KMS-11 (cell line): Measurements from ENCODE around the gene KIF26B.
"Not testable (repeated sequence)": the region's sequence is repeated elsewhere in the genome, so short reads cannot be mapped to it uniquely, and the experiment has no call there.

Source experiments
- H2AFZ ChIP-seq: fragments of 200-600 bp; sonication (generic); 2 replicates; pipeline ENCODE4 v1.6.1; 2016; ENCODE audit warnings: antibody characterized with exemption, mixed run types, low read depth
- H3K27ac ChIP-seq: fragments of 200-600 bp; sonication (generic); 2 replicates; pipeline ENCODE4 v1.6.1; 2016; ENCODE audit warnings: mild to moderate bottlenecking, mixed run types
- H3K27me3 ChIP-seq: fragments of 200-600 bp; sonication (generic); 2 replicates; pipeline ENCODE4 v1.6.1; 2017; ENCODE audit warnings: mild to moderate bottlenecking, low read depth, mixed run types, moderate library complexity; ENCODE audit not compliant: insufficient read depth
- H3K36me3 ChIP-seq: fragments of 200-600 bp; sonication (generic); 2 replicates; pipeline ENCODE4 v1.6.1; 2017; ENCODE audit warnings: mild to moderate bottlenecking, mixed run types; ENCODE audit not compliant: insufficient read depth
- H3K4me1 ChIP-seq: fragments of 200-600 bp; sonication (generic); 2 replicates; pipeline ENCODE4 v1.6.1; 2016; ENCODE audit warnings: mild to moderate bottlenecking, low read depth, mixed run types; ENCODE audit not compliant: poor library complexity, severe bottlenecking
- H3K4me2 ChIP-seq: fragments of 200-600 bp; sonication (generic); 2 replicates; pipeline ENCODE4 v1.7.0; 2016; ENCODE audit warnings: mild to moderate bottlenecking, mixed run types
- H3K4me3 ChIP-seq: fragments of 200-600 bp; sonication (generic); IDR thresholded peaks from 2 replicates; pipeline ENCODE4 v1.6.1; 2017; ENCODE audit warnings: low read depth, low read length, mixed read lengths; ENCODE audit not compliant: insufficient read depth
- H3K79me2 ChIP-seq: fragments of 200-600 bp; sonication (generic); 2 replicates; pipeline ENCODE4 v1.6.1; 2016; ENCODE audit warnings: low read depth, mixed run types; ENCODE audit not compliant: insufficient read depth
- H3K9ac ChIP-seq: fragments of 200-600 bp; sonication (generic); 2 replicates; pipeline ENCODE4 v1.6.1; 2016; ENCODE audit warnings: mild to moderate bottlenecking, mixed run types
- H4K20me1 ChIP-seq: fragments of 200-600 bp; sonication (generic); 2 replicates; pipeline ENCODE4 v1.6.1; 2016; ENCODE audit warnings: mild to moderate bottlenecking, mixed run types; ENCODE audit not compliant: insufficient read depth
- CTCF ChIP-seq: fragments of 200-600 bp; sonication (generic); conservative IDR thresholded peaks from 2 replicates; pipeline ENCODE4 v1.6.1; 2017; ENCODE audit warnings: low read depth, mild to moderate bottlenecking, antibody characterized with exemption, low read length, moderate library complexity, mixed read lengths

The KIF26B gene

DNA sequence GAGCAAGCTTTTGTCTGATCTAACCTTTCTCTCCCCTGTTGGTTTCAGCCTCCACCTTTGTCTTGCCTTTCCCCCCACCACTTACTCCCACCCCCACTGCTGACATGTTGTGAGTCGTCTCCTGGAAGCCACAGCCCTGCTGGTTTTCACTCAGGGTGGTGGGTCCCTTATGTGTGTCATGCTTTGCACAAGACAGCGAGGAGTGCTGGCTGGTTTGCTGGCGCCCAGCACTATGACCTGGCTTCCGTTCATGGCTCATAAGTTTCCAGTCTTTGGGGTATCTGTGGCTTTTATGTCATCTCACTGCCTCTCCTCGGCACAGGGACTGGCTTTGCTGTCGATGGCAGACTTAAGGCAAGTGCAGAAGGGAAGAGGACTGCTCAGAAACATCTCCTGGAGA lies 177.7 kb downstream of the KIF26B start:
- Histone ChIP-seq H3K79me2 (no peaks in the 10 kb centered on the region), H3K36me3 (no peaks in the 10 kb centered on the region), H3K27ac (no peak overlapping the region), H3K27me3 (no peaks in the 10 kb centered on the region), H3K4me2 (no peak overlapping the region), H2AFZ (no peak overlapping the region), H3K4me3 (no peak overlapping the region), H3K9ac (no peak overlapping the region), H3K4me1 (no peaks in the 10 kb centered on the region), H4K20me1 (no peaks in the 10 kb centered on the region)
- no peak for TF ChIP-seq CTCF

GRCh38 chr1:245334235-245334634 lies 179.4 kb downstream of the KIF26B start:
- no peaks in the 10 kb centered on the region for H3K4me1 ChIP-seq
- H3K27me3 ChIP-seq, result no peaks in the 10 kb centered on the region
- no peak overlapping the region for H2AFZ ChIP-seq
- H3K27ac ChIP-seq, result no peak overlapping the region
- H3K79me2 ChIP-seq, result no peaks in the 10 kb centered on the region
- no peaks in the 10 kb centered on the region for H3K36me3 ChIP-seq
- H3K4me2 ChIP-seq, result no peak overlapping the region
- no peak for TF ChIP-seq CTCF
- H3K4me3 ChIP-seq, result no peak overlapping the region
- H3K9ac ChIP-seq, result no peak overlapping the region
- H4K20me1 ChIP-seq, result no peaks in the 10 kb centered on the region

DNA sequence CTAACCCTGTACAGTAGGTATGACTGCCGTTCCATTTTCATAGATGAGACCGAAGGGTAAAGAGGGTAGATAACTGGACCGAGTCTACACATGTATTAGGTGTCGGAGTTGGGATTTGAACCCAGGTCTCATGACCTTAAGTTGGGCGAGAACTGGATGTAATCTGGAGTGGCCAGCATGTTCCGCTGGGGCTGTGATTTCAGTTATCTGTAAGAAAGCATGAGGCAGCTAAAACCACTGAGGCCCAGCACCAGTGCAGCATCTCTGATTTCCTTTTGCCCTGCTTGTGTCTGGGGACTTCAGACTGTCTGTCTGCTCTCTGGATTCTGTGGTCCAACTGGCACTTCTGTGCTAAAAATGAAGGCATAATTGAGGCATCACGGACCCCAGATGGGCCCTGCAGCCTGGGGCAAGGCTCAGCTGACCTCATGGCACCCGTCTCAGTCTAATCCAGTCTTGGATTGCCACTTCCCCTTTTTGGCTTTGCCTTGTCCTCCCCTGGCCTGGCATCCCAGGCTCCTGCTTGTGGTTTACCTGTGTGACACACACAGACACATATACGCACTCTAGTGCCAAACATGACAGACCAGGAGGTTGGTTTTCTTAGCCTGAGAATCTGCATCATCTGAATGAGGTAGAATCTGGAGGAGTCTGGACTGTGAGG lies 180.2 kb downstream of the KIF26B start:
- H3K79me2 ChIP-seq, result no peaks in the 10 kb centered on the region
- no peaks in the 10 kb centered on the region for H3K27me3 ChIP-seq
- no peak for TF ChIP-seq CTCF
- H2AFZ ChIP-seq, result no peak overlapping the region
- H3K36me3 ChIP-seq, result no peaks in the 10 kb centered on the region
- H3K27ac ChIP-seq, result no peak overlapping the region
- no peaks in the 10 kb centered on the region for H4K20me1 ChIP-seq
- no peaks in the 10 kb centered on the region for H3K4me1 ChIP-seq
- no peak overlapping the region for H3K4me3 ChIP-seq
- no peak overlapping the region for H3K4me2 ChIP-seq
- no peak overlapping the region for H3K9ac ChIP-seq

DNA sequence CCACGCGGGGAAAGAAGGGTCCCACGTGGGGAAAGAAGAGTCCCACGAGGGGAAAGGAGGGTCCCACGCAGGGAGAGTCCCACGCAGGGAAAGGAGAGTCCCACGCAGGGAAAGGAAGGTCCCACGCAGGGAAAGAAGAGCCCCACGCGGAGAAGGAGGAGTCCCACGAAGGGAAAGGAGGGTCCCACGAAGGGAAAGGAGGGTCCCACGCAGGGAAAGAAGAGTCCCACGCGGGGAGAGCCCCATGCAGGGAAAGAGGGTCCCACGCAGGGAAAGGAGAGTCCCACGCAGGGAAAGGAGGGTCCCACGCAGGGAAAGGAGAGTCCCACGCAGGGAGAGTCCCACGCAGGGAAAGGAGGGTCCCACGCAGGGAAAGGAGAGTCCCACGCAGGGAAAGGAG lies 180.9 kb downstream of the KIF26B start:
- H3K79me2 ChIP-seq, H3K4me3 ChIP-seq, H3K9ac ChIP-seq, H3K27ac ChIP-seq, H3K4me1 ChIP-seq, H3K4me2 ChIP-seq, H2AFZ ChIP-seq, H3K36me3 ChIP-seq, H4K20me1 ChIP-seq, H3K27me3 ChIP-seq: not testable (repeated sequence)

GRCh38 chr1:245336149-245336983 lies 181.6 kb downstream of the KIF26B start:
- no peaks in the 10 kb centered on the region for H4K20me1 ChIP-seq
- no peaks in the 10 kb centered on the region for H3K36me3 ChIP-seq
- H2AFZ ChIP-seq, result no peak overlapping the region
- no peak overlapping the region for H3K27ac ChIP-seq
- no peak overlapping the region for H3K4me3 ChIP-seq
- H3K79me2 ChIP-seq, result no peaks in the 10 kb centered on the region
- no peaks in the 10 kb centered on the region for H3K4me1 ChIP-seq
- H3K4me2 ChIP-seq, result no peak overlapping the region
- no peak overlapping the region for H3K9ac ChIP-seq
- no peak for TF ChIP-seq CTCF
- H3K27me3 ChIP-seq, result no peaks in the 10 kb centered on the region

DNA sequence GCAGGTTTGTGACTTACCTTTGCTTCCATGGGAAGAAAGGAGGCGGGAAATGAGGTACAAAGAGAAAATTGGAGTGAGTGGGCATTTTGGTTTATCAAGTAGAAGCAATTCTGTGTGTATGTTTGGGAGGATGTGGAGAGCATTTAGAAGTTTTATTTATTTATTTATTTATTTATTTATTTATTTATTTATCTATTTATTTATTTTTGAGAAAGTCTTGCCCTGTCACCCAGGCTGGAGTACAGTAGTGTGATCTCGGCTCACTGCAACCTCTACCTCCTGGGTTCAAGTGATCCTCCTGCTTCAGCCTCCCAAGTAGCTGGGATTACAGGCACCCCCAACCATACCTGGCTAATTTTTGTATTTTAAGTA lies 182.2 kb downstream of the KIF26B start:
- H3K79me2 ChIP-seq, H3K4me1 ChIP-seq, H3K36me3 ChIP-seq, H3K27ac ChIP-seq, H3K4me3 ChIP-seq, H4K20me1 ChIP-seq, H3K9ac ChIP-seq, H3K4me2 ChIP-seq, H3K27me3 ChIP-seq, H2AFZ ChIP-seq: not testable (repeated sequence)
